ENCODE data around the gene GPR62. TPM values are rescaled to one million over a fixed set of nuclear protein-coding genes. Genes with fewer than 3 reads are reported as not detected.

GPR62 gene
- total RNA-seq, 1 experiment from 2014 or later: not detected

- Histone ChIP-seq H3K27me3 (ENCODE audit: low read length) (no peaks in the 10 kb centered on the region), H3F3A (ENCODE audit: low read length, unreplicated experiment) (peaks cover 3% of the 10 kb centered on the region), H3K27ac (ENCODE audit: low read length) (no peak overlapping the region), H3K79me2 (ENCODE audit: low read length) (no peaks in the 10 kb centered on the region), H3K9ac (ENCODE audit: low read length) (no peak overlapping the region), H3K9me2 (replicated peaks; ENCODE audit: low read length) (no peaks in the 10 kb centered on the region), H2AFZ (ENCODE audit: low read length) (no peak overlapping the region), H3K4me3 (ENCODE audit: low read length) (no peak overlapping the region), H4K20me1 (ENCODE audit: low read length) (no peaks in the 10 kb centered on the region), H3K4me1 (ENCODE audit: insufficient read depth, low read length) (no peaks in the 10 kb centered on the region), H3K9me3 (ENCODE audit: low read length) (no peaks in the 10 kb centered on the region), H3K36me3 (ENCODE audit: low read depth, low read length) (no peaks in the 10 kb centered on the region), H3K4me2 (ENCODE audit: low read length) (no peak overlapping the region)
- ChIA-PET CTCF (no interaction called here), POLR2A (ENCODE audit: unreplicated experiment) (no interaction called here)
- intact Hi-C loops (cut with micrococcal nuclease): no loop called here
- no peak for ATAC-seq
- no TSS peak for BruUV-seq (replicated peaks)
- TF ChIP-seq EZH2phosphoT487 (IDR thresholded peaks at IDR 0.05; ENCODE audit: borderline replicate concordance, low read length) (no peak), CTCF (conservative IDR thresholded peaks at IDR 0.05; ENCODE audit: low read depth, low read length) (no peak), EZH2 (IDR thresholded peaks at IDR 0.05; ENCODE audit: low read length, unreplicated experiment) (no peak)
- DNase-seq: no peak
These were observed 38.8 kb upstream of the GPR62 start for GRCh38 chr3:51916418-51916817.

GRCh38 chr3:51921081-51921578 is 34.1 kb upstream of the GPR62 start:
- H3K9ac ChIP-seq (ENCODE audit: low read length): no peak overlapping the region
- no peak overlapping the region for H2AFZ ChIP-seq (ENCODE audit: low read length)
- H3K4me2 ChIP-seq (ENCODE audit: low read length): no peak overlapping the region
- ChIA-PET POLR2A (ENCODE audit: unreplicated experiment) (no interaction called here), CTCF (no interaction called here)
- no peaks in the 10 kb centered on the region for H3K79me2 ChIP-seq (ENCODE audit: low read length)
- no peaks in the 10 kb centered on the region for H3K9me3 ChIP-seq (ENCODE audit: low read length)
- intact Hi-C loops (cut with micrococcal nuclease): no loop called here
- H3F3A ChIP-seq (ENCODE audit: low read length, unreplicated experiment): no peaks in the 10 kb centered on the region
- no peak overlapping the region for H3K4me3 ChIP-seq (ENCODE audit: low read length)
- no peaks in the 10 kb centered on the region for H3K36me3 ChIP-seq (ENCODE audit: low read depth, low read length)
- no peaks in the 10 kb centered on the region for H3K4me1 ChIP-seq (ENCODE audit: insufficient read depth, low read length)
- no peaks in the 10 kb centered on the region for H4K20me1 ChIP-seq (ENCODE audit: low read length)
- H3K27me3 ChIP-seq (ENCODE audit: low read length): no peaks in the 10 kb centered on the region
- TF ChIP-seq EZH2phosphoT487 (IDR thresholded peaks at IDR 0.05; ENCODE audit: borderline replicate concordance, low read length) (no peak), EZH2 (IDR thresholded peaks at IDR 0.05; ENCODE audit: low read length, unreplicated experiment) (no peak), CTCF (conservative IDR thresholded peaks at IDR 0.05; ENCODE audit: low read depth, low read length) (no peak)
- no peak overlapping the region for H3K27ac ChIP-seq (ENCODE audit: low read length)
- H3K9me2 ChIP-seq (replicated peaks; ENCODE audit: low read length): no peaks in the 10 kb centered on the region
- ATAC-seq (no peak), DNase-seq (no peak)
- no TSS peak for BruUV-seq (replicated peaks)

- Histone ChIP-seq H3K9me2 (replicated peaks; ENCODE audit: low read length) (no peaks in the 10 kb centered on the region), H3K4me1 (ENCODE audit: insufficient read depth, low read length) (no peaks in the 10 kb centered on the region), H3K36me3 (ENCODE audit: low read depth, low read length) (peaks cover 4% of the 10 kb centered on the region; the same call in 1 of the 2 replicates), H4K20me1 (ENCODE audit: low read length) (no peaks in the 10 kb centered on the region), H3K9ac (ENCODE audit: low read length) (no peak overlapping the region), H3K27ac (ENCODE audit: low read length) (no peak overlapping the region), H3K79me2 (ENCODE audit: low read length) (no peaks in the 10 kb centered on the region), H3K27me3 (ENCODE audit: low read length) (no peaks in the 10 kb centered on the region), H3F3A (ENCODE audit: low read length, unreplicated experiment) (no peaks in the 10 kb centered on the region), H3K4me2 (ENCODE audit: low read length) (no peak overlapping the region), H2AFZ (ENCODE audit: low read length) (no peak overlapping the region), H3K9me3 (ENCODE audit: low read length) (no peaks in the 10 kb centered on the region), H3K4me3 (ENCODE audit: low read length) (no peak overlapping the region)
- BruUV-seq (replicated peaks): no TSS peak
- intact Hi-C loops (cut with micrococcal nuclease): no loop called here
- no peak for DNase-seq
- no peak for ATAC-seq
- no peak for TF ChIP-seq EZH2phosphoT487 (IDR thresholded peaks at IDR 0.05; ENCODE audit: borderline replicate concordance, low read length)
- TF ChIP-seq EZH2 (IDR thresholded peaks at IDR 0.05; ENCODE audit: low read length, unreplicated experiment): no peak
- TF ChIP-seq CTCF (conservative IDR thresholded peaks at IDR 0.05; ENCODE audit: low read depth, low read length): no peak
- POLR2A ChIA-PET (ENCODE audit: unreplicated experiment): no interaction called here
- CTCF ChIA-PET: no interaction called here
These were observed 27.9 kb upstream of the GPR62 start for GRCh38 chr3:51927061-51927977.
